GM19099 (cell line): ENCODE measurements around the gene ACOT8.

Experiments
- POLR2A ChIP-seq: IDR thresholded peaks from 3 replicates; pipeline ENCODE4 v1.6.1; 2011; ENCODE audit warnings: low read depth; ENCODE audit not compliant: insufficient read length; ENCODE audit errors: extremely low read depth

ACOT8 gene

DNA sequence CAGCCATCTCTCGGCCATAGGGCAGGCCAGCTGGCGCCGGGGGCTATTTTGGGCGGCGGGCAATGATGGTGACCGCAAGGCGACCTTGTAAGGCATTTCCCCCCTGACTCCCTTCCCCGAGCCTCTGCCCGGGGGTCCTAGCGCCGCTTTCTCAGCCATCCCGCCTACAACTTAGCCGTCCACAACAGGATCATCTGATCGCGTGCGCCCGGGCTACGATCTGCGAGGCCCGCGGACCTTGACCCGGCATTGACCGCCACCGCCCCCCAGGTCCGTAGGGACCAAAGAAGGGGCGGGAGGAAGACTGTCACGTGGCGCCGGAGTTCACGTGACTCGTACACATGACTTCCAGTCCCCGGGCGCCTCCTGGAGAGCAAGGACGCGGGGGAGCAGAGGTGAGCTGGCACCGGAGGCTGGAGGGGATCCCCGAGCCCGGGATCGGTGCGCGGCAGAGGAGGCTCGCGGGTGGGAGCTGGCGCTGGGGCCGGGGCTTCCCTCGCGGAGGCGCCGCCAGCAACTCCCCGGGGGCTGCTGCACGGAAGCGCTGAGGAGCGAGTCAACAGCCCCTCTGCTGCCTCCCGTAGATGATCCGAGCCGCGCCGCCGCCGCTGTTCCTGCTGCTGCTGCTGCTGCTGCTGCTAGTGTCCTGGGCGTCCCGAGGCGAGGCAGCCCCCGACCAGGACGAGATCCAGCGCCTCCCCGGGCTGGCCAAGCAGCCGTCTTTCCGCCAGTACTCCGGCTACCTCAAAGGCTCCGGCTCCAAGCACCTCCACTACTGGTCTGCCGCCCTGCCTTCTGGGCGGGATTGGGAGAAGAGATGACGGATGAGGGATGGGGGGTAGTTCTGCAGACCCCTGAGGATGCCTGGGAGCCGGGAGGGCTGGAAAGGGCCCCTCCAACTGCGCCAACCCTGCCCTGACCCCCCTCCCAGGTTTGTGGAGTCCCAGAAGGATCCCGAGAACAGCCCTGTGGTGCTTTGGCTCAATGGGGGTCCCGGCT is 34.1 kb upstream of the ACOT8 start, which contains the start of the genes CTSA and NEURL2:
TSS of gene CTSA (plus strand) at position 351 of the 999 bp plus-strand sequence. CDS start at position 585, 234 bp downstream.
TSS of gene NEURL2 (minus strand) at position 224 of the 999 bp plus-strand sequence. CDS start at position 7, 217 bp downstream.
- TF ChIP-seq POLR2A, result peak; percentile 71

DNA sequence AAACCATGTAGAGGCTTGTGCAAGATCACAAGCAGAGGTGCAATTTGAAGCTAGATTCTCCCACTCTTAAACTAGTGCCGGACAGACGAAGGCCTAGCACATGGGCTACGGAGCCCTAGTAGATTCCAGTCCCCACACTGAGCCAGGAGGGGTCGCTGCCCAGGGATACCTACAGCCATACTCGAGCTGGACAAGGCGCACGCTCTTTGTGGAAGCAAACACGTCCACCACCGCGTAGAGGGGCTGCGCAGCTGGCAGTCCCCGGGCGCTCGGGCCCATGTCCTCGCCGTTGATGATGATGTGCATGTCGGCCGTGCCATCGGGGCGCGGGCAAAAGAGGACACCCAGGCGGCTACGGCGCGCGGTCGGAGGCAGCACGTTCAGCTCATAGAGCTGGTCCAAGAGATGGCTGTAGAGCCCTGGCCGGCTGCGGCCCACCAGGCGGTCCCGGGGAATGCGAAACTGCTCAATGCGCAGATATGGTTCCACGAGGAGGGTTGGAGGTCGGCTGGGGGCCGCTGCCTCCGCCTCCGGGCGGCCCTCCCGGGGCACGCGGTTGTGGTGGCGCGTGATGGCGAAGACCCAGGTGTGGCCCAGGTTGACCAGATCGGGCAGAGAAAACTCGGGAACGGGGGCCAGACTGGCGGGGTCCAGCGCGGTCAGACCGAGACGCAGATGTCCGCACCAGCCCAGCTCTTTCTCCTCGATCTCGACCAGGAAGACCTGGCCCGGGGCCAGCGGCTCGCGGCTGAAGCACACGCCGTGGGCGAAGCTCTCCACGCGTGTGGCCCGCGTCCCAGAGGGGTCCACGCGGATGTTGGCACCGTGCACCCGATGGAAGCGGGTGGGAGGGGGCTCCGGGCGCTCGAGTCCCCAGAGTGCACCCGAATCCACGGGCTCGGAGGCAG is 33.1 kb upstream of the ACOT8 start:
- TF ChIP-seq POLR2A, result no peak

DNA sequence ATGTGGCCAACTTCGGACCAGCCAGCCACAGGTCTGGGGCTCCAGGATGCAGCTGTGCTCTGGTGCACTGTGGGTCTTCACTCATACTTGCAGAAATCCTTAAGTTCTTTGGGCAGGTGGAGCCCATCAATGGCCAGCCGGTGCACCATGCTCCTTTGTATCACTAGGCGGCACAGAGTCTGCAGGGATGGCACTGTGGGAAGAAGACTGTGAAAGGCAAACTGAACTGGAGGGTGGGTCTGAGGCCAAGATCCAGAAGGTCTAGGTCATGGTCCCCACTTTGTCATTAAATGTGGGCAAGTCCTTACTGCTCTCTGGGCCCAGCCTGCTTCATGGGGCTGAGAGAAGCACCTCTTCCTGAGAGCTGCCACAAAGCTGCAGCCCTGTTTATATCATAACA is 31.5 kb upstream of the ACOT8 start:
- TF ChIP-seq POLR2A, result no peak

DNA sequence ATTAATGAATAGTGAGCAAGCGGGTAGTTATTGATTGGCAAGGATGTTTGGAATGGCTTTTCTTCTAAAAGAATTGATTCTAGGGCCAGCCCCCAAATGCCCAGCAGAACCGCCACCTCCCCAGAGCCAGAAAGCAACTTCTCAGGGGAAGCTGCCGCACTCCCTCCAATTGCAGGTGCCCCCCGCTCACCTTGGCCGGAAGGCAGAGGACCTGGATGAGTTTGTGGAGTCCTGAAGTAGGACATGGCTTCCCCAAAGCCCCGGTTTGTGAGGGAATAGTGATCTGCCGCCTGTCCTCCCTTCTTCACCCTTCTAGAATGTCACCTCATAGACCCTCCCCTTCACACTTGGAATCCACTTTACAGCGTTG is 30.1 kb upstream of the ACOT8 start, which contains the start of gene SPATA25:
TSS of gene SPATA25 (minus strand) at position 277 of the 370 bp plus-strand sequence. CDS start at position 245, 32 bp downstream.
- no peak for TF ChIP-seq POLR2A

DNA sequence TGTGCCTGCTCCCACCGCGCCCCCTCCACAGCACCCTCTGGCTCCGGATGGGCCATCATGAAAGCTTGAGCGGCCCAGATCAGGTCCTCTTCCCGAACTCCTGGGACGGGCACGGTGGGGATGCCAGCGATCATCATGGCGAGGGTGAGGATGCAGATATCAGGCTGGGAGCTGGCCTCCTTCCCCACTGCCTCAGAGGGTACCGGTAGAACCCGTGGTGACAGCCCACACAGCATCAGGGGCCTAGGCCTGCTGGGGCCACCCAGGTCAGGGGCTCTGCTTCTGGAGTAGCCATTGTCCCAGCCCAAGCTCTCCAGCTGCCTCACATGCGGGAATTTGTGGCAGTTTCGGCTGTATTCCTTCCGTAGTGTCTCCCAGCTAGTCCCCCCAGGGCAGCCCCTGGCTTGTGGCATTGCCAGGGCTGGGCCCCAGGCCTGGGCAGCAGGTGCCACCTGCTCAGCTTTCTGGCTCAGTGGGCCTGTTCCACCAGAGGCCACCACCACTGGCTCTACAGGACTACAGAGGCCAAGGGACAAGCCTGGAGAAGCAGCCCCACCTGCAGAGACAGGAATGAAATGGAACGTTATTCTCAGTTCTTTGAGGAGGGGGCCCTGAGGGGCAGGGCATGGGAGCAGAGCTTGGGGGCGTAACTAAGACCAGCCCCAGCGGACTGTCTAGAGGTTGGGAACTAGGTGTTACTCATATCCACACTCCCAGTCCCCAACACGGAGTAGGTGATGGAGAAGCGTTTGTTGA is 29.6 kb upstream of the ACOT8 start:
- no peak for TF ChIP-seq POLR2A

DNA sequence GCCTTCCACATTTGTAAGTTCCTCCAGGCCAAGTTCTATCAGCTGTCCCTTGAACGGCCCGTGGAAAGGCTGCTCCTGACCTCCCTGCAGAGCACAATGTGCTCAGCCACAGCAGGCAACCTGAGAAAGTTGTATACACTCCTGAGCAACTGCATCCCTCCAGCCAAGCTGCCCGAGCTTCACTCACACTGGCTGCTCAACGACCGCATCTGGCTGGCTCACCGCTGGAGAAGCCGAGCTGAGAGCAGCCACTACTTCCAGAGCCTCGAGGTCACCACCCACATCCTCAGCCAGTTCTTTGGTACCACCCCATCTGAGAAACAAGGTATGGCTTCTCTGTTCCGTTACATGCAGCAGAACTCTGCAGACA is 25.9 kb upstream of the ACOT8 start:
- no peak for TF ChIP-seq POLR2A

DNA sequence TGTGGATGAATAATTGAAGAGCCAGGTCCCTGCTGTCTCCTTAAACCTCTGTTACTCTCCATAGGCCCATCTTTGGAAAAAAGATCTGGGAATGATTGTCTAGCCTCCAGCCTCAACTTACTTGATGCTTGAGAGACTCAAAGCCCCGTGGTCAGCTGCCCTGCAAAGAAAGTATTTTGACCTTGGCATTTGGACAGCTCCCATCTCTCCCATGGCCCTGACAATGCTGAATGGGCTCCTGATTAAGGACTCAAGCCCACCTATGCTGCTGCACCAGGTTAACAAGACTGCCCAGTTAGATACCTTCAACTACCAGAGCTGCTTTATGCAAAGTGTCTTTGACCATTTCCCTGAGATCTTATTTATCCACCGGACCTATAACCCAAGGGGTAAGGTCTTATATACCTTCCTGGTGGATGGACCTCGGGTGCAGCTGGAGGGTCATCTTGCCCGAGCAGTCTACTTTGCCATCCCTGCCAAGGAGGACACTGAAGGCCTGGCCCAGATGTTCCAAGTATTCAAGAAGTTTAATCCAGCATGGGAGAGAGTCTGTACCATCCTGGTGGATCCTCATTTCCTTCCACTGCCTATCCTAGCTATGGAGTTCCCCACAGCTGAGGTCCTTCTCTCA is 25.4 kb upstream of the ACOT8 start:
- no peak for TF ChIP-seq POLR2A

DNA sequence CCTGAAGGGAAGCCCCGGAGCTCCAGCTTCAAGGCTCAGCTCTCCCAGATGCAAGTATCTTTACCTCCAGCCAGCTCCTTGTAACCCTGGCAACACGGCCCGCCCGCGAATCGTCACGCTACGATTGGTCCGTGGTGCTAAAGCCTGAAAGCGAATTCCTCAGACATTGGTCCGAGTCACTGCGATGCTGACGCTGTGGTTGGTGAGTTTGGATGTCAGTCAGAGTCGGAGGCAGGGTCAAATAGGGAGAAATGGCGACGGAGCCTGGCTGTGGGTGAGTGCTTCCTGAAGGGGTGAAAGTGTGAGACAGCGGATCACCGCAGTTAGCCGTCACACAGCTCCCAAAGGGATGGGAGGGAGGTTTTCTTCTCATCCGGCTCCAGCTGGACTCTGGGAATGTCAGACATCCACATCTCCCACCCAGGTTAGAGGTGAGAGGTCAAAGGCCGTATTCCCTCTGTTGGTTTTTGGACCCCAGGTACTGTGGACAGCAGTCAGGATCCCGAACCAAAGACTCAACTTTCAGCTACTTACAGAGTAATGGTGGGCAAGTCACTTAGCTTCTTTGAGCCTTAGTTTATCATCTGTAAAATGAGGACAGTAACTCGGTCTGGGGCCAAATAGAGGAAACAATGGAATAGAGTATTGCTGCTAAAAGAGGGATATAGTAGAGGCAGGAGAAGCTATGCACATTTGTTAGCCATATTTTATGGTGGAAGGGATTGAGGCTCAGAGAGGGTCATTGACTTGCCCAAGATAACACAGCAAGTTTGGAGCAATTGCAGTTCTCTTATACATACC is 24.0 kb upstream of the ACOT8 start, which contains the start of gene ZSWIM1:
TSS of gene ZSWIM1 (plus strand) at position 240 of the 801 bp plus-strand sequence. CDS start 1,366 bp downstream, outside the sequence.
- peak; percentile 89 for TF ChIP-seq POLR2A

DNA sequence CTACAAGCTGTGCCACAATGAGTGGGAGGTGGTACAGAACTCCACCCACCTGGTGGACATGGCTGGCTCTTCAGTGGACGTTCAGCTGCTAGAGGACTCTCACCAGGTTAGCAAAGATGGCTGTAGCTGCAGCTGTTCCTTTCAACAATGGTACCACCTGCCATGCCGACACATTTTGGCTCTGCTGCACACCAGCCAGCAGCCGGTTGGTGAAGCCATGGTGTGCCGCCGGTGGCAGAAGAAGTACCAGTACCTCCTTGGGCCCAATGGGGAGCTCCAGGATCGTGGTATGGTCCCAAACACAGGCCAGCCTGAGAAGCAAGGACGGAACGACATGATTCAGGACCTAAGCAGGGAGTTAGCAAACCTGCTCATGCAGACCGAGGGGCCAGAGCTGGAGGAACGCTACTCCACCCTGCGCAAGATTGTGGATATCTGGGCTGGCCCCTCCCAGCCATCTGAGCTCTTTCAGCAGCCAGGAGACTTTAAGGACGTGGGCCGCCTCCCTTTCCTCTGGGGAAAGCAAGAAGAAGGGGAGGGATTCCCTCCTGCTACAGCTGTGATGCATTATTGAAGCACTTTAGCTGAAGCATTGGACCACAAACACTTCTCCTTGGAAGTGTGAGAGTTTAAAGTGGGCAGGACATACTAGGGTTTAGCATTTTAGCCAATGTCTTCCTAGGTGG is 21.0 kb upstream of the ACOT8 start:
- TF ChIP-seq POLR2A, result no peak

DNA sequence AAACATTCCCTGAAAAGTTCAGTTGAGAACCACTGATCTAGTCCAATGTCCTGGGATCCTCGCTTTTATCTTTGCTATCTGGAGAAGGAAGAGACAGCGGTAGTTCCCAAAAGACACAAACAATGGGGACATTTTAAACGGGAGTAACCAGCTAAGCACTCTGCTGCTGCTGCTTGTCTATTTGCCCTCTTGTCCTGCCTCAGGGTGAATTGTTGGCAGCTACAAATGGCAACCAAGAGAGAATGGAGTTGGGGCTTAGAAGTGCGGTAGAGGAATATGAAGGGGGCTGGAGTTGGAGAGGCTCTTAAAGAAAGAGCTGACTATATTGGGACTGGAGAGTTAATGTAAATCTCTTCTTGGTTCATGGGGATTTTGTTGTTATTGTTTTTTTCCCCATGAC is 17.4 kb upstream of the ACOT8 start:
- no peak for TF ChIP-seq POLR2A

DNA sequence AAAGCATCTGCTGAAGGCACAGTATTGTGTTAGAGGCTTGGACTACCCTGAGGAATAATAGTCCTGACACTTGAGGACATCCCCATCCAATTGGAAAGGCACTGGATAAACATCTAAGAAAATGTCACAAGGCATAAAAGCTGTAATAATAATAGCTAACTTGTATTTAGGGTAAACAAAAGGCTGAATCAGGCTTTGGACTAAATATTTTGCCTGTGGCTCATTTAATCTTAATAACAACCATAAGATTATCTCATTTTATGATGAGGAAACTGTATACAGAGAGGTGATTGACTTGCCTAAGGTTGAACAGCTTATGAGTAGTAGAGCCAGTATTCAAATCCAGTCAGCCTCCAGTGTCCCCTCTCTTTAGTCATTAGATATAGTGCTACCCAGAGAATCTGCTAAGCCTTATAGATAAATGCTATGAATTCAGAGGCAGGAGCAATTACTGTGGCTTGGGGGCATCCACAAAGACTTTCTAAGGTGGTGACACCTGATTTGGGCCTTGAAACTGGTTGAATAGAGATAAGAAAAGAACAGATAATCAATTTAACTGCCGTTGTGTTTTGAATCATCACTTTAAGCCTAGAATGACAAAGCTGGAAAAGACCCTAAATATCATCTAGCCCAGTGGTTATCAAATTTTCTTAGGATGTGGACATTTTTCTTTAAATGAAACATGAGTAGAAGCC is 16.4 kb upstream of the ACOT8 start:
- no peak for TF ChIP-seq POLR2A

DNA sequence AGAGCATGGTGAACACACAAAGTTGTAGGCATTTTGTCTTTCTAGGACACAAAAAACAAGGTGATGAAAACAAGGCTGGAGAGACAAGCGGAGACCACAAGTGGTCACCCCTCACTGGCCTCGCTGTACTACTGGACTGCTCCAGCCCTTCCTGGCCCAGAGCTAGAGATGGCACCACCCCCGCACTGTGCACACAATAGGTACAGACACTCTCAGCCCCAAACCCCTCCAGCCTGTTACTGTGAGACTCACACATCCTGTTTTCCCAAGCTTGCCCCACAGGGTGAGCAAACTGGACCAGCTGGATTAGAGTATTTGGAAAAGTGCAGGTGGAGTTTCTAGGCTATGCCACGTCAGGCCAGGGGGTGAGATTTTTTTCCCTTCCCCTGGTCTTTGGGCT is 15.4 kb upstream of the ACOT8 start:
- no peak for TF ChIP-seq POLR2A
